Tibial artery (tissue), 4 donors: Measurements from ENCODE around the gene LMF1.

Experiments used
- DNase-seq, 2 donors: peaks; one replicate each; pipeline ENCODE4 v3.0.0-alpha.2; 2019
- H3K27ac ChIP-seq, 2 donors: fragments of 200-600 bp; sonication (generic) in 1 of 2; 1 replicate in 1 of 2; 2 replicates in 1 of 2; pipeline ENCODE4 v1.5.1; 2018 to 2019; ENCODE audit warnings: mild to moderate bottlenecking in 1 of 2
- H3K27me3 ChIP-seq, 2 donors: fragments of 200-600 bp; sonication (generic) in 1 of 2; one replicate each; pipeline versions ENCODE4 v1.5.1 to v1.6.0; 2016 to 2019
- H3K36me3 ChIP-seq, 3 donors: fragments of 200-600 bp; sonication (generic) in 2 of 3; one replicate each; pipeline ENCODE4 v1.5.1; 2016 to 2019; ENCODE audit warnings: mild to moderate bottlenecking in 2 of 3
- H3K4me1 ChIP-seq, 4 donors: fragments of 200-600 bp; sonication (generic) in 2 of 4; 1 replicate in 3 of 4; 2 replicates in 1 of 4; pipeline ENCODE4 v1.5.1; 2016 to 2019
- H3K4me3 ChIP-seq, 2 donors: fragments of 200-600 bp; sonication (generic) in 1 of 2; 1 replicate in 1 of 2; 2 replicates in 1 of 2; pipeline ENCODE4 v1.5.1; 2018 to 2019; ENCODE audit warnings: mild to moderate bottlenecking in 2 of 2
- H3K9me3 ChIP-seq, 3 donors: fragments of 200-600 bp; sonication (generic) in 1 of 3; one replicate each; pipeline ENCODE4 v1.5.1; 2016 to 2019
- intact Hi-C: fragments of 100-400 bp; cut with DNase I; formaldehyde crosslinking; loops from one replicate; pipeline ENCODE4 v1.15.0; 2023; ENCODE audit warnings: low total_unique reads
- TF ChIP-seq, protein P1 (sequence below), 2 experiments: fragments of 200-600 bp in 1 of 2; fragments of 450-650 bp in 1 of 2; IDR thresholded peaks; one replicate each; pipeline ENCODE4 v1.5.1; 2017 to 2019; ENCODE audit warnings: antibody characterized with exemption in 2 of 2, mild to moderate bottlenecking in 1 of 2, moderate library complexity in 1 of 2

The LMF1 gene

DNA sequence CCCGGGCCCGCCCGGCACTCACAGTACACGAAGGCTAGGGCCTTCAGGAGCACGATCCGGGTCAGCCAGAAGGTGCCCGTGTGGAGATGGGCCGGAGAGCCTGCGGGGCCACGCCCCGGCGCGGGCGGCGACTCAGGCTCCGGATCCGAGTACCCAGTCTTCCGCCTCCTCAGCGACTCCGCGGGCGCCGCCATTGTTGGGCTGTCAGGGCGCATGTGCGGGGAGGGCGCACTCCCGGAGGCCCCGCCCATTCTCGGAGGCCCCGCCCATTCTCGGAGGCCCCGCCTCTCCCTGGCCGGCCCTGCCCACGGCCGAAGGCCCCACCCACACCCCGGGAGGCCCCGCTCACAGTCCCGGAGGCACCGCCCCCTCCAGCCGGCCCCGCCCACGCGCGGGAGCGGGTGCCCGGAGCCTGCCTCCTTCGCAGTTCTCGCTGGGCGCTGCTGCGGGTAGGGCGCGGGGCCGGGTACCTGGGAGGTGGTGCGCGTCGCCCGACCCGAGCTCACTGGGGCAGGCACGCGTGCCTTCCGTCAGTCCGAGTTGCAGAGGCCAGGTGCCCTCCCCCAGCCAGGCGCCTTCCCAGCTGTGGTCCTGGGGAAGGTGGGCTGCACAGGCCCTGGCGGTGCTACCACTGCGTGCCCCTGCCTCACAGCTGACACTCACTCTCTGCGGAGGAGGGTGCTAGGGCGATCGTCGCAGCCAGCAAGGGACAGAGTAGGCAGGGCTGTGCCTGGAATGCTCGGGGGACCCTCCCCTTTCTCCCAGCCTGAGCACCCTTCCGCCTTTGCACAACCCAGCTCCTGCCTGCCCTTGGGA is at the start of gene LMF1:
Gene LMF1, minus strand, starts transcription at position 219 of the 816 bp plus-strand sequence. Its CDS starts 4 bp downstream, at position 215.
- H3K36me3 ChIP-seq = peaks cover 16 to 24% (median 17%) of the 10 kb centered on the region in 3 donors
- H3K27me3 ChIP-seq = no peaks in the 10 kb centered on the region
- peaks cover 4 to 32% (median 22%) of the 10 kb centered on the region in 4 donors for H3K4me1 ChIP-seq
- TF ChIP-seq, protein P1, sequence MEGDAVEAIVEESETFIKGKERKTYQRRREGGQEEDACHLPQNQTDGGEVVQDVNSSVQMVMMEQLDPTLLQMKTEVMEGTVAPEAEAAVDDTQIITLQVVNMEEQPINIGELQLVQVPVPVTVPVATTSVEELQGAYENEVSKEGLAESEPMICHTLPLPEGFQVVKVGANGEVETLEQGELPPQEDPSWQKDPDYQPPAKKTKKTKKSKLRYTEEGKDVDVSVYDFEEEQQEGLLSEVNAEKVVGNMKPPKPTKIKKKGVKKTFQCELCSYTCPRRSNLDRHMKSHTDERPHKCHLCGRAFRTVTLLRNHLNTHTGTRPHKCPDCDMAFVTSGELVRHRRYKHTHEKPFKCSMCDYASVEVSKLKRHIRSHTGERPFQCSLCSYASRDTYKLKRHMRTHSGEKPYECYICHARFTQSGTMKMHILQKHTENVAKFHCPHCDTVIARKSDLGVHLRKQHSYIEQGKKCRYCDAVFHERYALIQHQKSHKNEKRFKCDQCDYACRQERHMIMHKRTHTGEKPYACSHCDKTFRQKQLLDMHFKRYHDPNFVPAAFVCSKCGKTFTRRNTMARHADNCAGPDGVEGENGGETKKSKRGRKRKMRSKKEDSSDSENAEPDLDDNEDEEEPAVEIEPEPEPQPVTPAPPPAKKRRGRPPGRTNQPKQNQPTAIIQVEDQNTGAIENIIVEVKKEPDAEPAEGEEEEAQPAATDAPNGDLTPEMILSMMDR (IDR thresholded peaks at IDR 0.05) = no peak
- peak within 1 kb of the TSS; percentile 97 for H3K4me3 ChIP-seq
- peak; percentile 90 to 97 for DNase-seq
- peak within 1 kb of the TSS; percentile 80 to 82 for H3K27ac ChIP-seq
- H3K9me3 ChIP-seq = no peaks in the 10 kb centered on the region
- intact Hi-C loops = no loop called here

DNA sequence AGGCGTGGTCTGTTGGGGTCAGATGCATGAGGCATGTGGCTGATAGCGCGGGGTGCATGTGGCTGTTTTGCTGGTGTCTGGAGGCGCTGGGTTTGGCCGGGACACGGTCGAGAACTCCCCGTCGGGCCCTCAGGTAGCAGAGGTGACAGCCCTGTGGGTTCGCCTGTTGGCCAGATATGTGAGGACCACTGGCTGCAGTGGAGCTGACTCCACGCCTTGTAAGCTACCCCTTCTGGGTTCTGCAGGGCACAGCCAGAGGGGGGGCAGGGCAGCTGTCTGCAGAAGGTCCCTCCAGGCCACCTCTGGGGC is 49.3 kb upstream of the LMF1 start:
- Histone ChIP-seq H3K4me3 (peak overlapping the region in 1 of 2 donors; percentile 46), H3K4me1 (peaks cover 0 to 14% (median 13%) of the 10 kb centered on the region in 4 donors), H3K36me3 (no peaks in the 10 kb centered on the region), H3K27me3 (peaks cover 0 to 54% of the 10 kb centered on the region in 2 donors), H3K9me3 (no peaks in the 10 kb centered on the region), H3K27ac (peak overlapping the region in 1 of 2 donors; percentile 62)
- no peak for DNase-seq
- intact Hi-C loops = no loop called here
- TF ChIP-seq, protein P1 (IDR thresholded peaks at IDR 0.05) = no peak

DNA sequence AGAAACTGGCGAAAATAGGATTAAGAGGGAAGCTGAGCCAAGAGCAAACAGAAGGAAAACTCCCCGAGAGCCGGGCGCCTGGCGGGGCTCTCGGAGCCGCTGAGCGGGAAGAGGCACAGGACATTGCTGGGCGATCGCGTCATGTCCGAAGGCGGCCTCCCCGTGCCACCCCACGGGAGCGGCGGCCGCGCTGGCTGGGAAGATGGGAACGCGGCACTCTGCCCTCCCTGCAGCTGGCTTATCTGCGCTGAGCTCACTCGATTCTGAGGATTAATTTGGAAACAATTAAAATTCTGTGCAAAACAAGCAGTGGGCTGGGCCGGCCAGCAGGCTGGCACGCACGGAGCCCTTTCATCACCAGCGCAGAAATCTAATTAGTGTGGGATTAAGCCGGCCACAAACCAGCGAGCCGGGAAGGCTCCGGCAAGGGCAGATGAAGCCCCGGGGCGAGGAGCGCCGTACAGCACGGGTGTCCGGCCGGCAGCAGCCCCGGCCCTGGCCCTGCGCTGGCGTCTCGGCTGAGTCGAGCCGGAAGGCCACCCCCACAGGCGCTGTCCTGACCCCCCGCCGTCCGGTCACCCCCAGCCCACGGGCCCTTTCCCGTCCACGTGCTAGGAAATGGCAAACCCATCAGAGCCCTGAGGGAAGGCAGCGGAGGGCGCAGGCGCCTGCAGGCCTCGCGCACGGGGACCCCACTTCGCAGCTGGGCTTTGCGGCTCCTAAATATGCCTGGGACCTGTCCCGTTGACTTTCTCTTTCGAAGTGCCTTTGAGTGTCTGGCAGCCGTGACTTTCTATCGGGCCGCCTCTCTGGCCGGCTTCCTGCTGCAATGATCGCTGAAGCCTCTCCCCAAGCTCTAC is 48.7 kb upstream of the LMF1 start:
- Histone ChIP-seq H3K4me1 (peaks cover 0 to 14% (median 13%) of the 10 kb centered on the region in 4 donors), H3K4me3 (peak overlapping the region; percentile 37 to 46), H3K27me3 (peaks cover 0 to 48% of the 10 kb centered on the region in 2 donors), H3K36me3 (no peaks in the 10 kb centered on the region), H3K9me3 (no peaks in the 10 kb centered on the region), H3K27ac (peak overlapping the region; percentile 19 to 62)
- TF ChIP-seq, protein P1 (IDR thresholded peaks at IDR 0.05) = no peak
- DNase-seq = peak in 1 of 2 donors; percentile 78
- intact Hi-C loops = no loop called here

DNA sequence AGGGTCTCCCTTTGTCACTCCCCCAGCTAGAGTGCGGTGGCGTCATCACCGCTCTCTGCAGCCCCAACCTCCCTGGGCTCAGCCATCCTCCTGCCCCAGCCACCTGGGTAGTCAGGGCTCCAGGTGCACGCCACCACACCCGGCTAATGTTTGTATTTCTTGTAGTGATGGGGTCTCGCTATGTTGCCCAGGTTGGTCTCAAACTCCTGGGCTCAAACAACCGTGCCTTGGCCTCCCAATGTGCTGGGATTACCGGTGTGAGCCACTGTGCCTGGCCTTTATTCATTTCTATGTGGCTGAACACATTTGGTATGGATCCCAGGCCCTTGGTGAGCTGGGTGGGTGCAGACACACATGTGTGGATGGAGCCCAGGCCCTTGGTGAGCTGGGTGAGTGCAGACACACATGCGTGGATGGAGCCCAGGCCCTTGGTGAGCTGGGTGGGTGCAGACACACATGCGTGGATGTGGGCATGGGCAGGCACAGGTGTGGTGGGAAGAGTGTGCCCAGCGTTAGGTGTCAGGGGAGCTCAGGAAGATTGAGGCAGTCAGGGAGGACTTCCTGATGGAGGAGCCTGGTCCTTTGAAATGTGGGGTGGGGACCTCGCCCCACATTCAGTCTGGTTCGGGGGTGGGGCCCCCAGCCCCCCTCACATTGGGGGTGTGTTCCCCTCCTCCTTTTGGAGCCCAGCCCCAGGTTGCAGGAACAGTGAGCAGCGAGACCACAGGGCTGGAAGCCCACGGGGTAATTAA is 47.8 kb upstream of the LMF1 start:
- H3K4me3 ChIP-seq = peak overlapping the region; percentile 37 to 46
- TF ChIP-seq, protein P1 (IDR thresholded peaks at IDR 0.05) = no peak
- intact Hi-C loops = no loop called here
- H3K36me3 ChIP-seq = no peaks in the 10 kb centered on the region
- H3K4me1 ChIP-seq = peaks cover 0 to 14% (median 13%) of the 10 kb centered on the region in 4 donors
- no peak for DNase-seq
- H3K9me3 ChIP-seq = no peaks in the 10 kb centered on the region
- peaks cover 0 to 40% of the 10 kb centered on the region in 2 donors for H3K27me3 ChIP-seq
- peak overlapping the region; percentile 19 to 62 for H3K27ac ChIP-seq
